Femur (tissue), 1 donor: ENCODE data around the gene GSTM1.
A peak's percentile ranks its signal among the peaks of the same experiment; 100 is the strongest.
"Not testable (repeated sequence)": the region's sequence is repeated elsewhere in the genome, so short reads cannot be mapped to it uniquely, and the experiment has no call there.

Source experiments
- DNase-seq: peaks from one replicate; pipeline ENCODE4 v3.0.0-alpha.2; 2017

The GSTM1 gene

GRCh38 chr1:109704173-109704572, 16.6 kb downstream of the GSTM1 start:
- DNase-seq: no peak

DNA sequence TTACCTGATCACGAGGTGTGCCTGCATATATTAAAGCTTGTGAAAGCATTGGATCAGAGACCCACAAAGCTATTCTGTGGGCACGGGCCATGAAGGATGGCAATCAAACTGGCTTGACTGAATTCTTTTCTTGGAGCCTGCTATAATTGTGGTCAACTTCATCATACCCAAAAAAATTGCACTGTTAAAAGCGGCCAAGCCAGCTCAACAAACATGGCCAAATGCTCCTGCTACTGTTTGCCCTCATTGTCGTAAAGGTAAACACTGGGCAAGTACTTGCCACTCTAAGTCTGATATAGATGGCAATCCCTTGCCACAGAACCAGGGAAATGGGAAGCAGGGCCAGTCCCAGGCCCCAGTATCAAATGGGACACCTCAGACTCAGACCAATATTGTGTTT, 17.8 kb downstream of the GSTM1 start:
- no peak for DNase-seq

GRCh38 chr1:109708949-109709348, 21.3 kb downstream of the GSTM1 start:
- DNase-seq: not testable (repeated sequence)

DNA sequence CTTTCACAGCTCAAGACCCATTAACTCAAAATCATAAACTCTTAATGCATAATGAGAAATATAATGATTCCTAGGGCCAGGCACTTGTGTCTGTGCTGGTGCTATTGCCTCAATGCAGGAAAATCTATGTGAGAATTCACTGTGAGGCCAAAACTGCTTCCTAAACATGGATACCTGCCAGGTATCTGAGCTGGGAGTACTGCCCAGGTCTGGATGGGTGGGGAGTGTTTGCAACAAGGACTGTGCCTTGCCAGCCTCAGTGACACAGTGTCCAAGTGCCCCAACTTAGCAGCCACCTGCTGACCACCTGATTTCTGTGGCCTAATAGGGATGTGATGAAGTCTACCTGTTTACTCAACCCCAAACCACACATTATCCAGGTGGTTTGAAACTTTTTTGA, 22.2 kb downstream of the GSTM1 start:
- not testable (repeated sequence) for DNase-seq

- DNase-seq: peak; percentile 62
These were observed 24.1 kb downstream of the GSTM1 start, which contains the start of gene GSTM5 for GRCh38 chr1:109711593-109712320. TSS of gene GSTM5 (plus strand) at chr1:109712251. CDS start at chr1:109712313, 62 bp downstream.

DNA sequence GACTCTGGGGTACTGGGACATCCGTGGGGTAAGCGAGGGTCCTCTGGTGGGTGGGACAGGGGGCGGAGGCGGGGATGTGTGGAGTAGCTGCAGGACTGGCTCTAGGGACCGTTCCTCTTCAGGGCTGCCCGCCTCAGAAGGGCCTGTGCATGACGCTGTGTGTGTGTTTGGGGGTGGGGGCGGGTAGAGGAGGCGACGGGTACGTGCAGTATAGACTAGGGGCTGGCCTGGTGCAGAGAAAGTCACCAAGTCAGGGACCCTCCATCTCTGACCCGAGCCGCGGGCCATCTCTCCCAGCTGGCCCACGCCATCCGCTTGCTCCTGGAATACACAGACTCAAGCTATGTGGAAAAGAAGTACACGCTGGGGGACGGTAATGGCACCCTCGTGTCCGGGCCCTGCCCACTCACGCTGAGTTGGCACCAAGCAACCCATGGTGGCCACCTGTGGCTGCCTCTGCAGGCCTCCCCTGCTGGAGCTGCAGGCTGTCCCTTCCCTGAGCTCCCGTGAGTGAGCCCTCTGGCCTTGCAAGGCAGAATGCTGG, 24.8 kb downstream of the GSTM1 start:
- no peak for DNase-seq

DNA sequence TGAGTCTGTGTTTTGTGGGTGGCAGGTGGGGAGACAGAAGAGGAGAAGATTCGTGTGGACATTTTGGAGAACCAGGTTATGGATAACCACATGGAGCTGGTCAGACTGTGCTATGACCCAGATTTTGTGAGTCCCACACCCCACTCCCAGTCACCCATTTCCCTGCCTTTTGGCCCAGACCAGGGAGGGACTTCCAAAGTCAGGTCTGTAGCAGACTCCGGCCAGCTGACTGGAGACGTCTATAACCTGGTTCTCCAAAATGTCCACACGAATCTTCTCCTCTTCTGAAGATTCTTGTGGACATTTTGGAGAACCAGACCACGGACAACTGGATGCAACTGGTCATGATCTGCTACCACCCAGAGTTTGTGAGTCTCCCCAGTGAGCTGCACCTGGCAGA, 26.0 kb downstream of the GSTM1 start:
- DNase-seq: no peak

DNA sequence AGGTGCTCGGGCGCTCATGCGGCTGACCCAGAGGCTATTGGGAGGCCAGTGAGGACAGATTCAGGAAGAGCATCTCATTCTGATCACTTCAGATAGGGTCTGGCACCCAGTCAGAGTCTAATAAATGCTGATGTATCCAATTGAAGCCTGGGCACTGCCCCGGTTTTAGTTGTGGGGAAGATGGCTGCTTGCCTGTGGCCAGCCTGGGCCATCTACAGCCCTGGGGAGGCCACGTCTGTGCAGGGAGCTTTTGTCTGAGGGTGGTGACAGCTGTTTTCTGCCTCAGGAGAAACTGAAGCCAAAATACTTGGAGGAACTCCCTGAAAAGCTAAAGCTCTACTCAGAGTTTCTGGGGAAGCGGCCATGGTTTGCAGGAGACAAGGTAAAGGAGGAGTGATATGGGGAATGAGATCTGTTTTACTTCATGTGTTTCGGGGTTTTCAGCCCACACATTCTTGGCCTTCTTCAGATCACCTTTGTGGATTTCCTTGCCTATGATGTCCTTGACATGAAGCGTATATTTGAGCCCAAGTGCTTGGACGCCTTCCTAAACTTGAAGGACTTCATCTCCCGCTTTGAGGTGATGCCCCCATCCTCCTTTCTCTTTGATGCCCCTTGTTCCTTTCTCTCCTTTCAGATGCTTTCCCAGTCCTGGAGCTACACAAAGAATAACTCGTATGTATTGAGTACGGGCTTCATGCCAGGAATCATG, 27.2 kb downstream of the GSTM1 start:
- no peak for DNase-seq

DNA sequence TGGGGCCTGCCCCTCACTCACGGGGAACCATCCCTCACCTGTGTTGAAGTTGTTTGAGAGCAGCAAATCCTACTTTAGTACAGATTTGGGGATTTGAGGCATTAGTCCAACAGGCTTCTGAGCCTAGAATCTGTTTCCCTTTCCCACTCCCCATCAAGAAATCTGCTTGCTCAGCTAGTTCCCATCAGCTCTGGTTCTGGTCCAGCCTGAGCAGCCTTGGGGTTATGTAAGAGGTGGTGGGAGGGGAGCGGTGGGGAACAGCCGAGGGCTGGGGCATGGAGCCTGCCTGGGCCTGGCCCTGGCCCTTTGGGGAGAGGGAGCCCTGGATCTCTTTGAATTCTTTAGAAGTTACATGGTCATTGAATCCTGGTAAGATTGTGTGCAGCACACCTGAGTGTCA, 28.5 kb downstream of the GSTM1 start:
- DNase-seq: no peak

DNA sequence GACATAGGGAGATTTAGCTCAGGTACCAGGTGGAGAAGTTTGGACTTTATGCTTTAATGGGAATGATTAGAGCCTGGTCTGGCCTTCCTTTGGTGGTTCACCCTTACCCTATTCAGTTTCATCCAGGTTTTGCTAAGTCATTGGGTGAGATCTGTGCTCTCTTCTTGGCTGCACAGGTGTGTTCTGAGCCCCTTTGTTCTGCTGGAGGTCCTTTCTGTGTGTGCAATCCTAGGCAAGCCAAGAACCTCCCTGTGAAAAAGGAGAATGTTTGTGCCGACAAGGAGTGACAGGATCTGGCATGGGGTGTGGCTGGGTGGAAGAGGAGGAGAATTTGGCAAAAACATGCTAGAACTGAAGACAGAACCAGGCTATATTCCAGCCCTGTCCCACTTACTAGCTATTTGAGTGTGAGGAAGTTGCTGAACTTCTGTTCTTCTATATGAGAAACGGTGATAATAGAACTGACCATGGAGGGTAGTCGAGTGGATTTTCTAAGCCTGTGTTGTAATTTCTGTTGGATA, 29.0 kb downstream of the GSTM1 start:
- DNase-seq: no peak

DNA sequence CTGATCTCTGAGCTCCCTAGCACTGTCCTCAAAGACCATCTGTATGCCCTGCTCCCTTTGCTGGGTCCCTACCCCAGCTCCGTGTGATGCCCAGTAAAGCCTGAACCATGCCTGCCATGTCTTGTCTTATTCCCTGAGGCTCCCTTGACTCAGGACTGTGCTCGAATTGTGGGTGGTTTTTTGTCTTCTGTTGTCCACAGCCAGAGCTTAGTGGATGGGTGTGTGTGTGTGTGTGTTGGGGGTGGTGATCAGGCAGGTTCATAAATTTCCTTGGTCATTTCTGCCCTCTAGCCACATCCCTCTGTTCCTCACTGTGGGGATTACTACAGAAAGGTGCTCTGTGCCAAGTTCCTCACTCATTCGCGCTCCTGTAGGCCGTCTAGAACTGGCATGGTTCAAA, 30.1 kb downstream of the GSTM1 start:
- DNase-seq: no peak

DNA sequence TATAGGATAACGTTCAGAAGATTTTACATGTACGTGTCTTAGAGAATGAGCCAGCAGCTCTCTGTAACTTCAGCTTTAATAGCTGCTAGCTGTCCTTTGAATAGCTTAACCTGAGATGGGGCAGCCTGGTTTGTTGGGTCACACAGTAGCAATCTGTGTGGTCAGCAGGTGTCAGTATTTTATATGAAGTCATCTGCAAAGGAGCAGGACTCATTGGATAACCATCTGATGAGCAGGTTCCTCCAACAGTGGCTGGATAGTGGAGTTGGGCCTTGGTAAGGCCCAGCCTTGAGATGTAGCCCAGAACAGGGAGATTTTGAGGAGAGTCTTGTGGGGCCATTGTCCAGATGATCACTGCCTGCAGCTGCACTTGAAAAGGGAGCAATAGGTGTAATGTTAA, 30.9 kb downstream of the GSTM1 start:
- no peak for DNase-seq

GRCh38 chr1:109719337-109719837, 31.8 kb downstream of the GSTM1 start:
- DNase-seq: no peak

DNA sequence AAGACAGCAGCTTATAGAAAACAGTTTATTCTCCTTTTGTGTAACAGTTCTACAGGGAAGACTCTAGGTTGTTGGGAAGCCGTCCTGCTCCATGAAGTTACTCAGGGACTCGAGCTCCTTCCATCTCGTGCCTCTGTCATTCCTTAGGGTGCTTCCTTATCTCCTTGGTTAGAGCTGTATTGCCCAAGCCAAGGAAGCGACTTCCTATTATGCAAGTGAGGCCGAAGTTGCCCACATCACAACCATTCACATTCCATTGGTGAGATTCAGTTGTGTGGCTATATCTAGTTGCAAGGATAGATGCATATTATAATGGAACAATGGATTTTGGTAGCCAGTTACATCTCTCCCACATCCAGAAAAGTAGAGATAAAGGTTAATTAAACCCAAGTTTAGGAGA, 33.4 kb downstream of the GSTM1 start:
- DNase-seq: no peak

GRCh38 chr1:109721971-109722370, 34.4 kb downstream of the GSTM1 start:
- no peak for DNase-seq

- no peak for DNase-seq
These were observed 35.5 kb downstream of the GSTM1 start for GRCh38 chr1:109722908-109723691.

DNA sequence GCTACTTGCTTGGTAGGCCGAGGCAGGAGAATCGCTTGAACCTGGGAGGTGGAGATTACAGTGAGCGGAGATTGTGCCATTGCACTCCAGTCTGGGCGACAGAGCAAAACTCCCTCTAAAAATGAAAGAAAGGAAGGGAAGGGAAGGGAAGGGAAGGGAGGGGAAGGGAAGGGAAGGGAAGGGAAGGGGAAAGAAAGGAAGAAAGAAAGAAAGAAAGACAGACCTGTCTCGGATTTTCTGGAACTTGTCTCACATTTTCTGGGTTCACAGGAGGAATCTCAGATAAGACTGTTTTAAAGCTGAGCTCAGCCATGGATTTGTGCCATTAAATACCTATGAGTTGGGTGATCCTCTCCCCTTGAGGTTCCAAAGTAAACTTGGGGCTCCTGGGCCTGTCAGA, 37.3 kb downstream of the GSTM1 start:
- no peak for DNase-seq

DNA sequence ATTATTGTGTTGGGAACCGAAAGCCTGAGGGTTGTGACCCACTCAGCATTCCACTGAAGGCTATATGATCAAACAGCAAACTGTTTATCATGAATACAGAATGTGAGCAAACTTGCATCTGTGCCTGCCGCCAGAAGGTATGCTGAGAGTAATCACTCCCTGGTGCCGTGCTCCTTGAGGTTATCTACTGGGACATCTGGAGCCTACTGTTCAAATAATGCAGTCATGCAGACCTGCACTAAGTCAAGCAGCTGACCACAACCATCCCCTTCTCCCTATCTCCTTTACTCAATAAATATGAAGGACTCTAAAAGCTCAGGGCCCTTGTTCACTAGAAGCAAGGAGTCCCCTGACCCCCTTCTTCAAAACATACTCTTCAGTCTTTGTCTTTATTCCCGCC, 37.9 kb downstream of the GSTM1 start:
- no peak for DNase-seq

DNA sequence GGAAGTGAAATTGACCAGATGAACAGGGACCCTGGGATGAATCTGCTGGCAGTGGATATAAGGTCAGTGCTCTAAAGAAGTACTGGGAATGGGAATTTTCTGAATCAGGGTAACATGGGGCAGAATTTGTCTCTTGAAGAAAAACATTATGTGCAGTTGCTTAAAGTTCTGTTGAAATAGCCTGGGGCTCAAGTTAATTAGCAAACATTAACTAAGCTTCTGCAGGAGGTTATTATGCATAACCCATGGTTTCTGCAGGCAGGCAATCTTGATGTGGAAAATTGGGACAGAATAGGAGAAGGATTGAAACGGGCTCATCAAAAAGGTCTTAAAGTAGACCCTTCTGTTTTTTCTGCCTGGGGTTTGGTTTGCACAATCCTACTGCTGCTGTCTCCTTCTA, 38.4 kb downstream of the GSTM1 start:
- no peak for DNase-seq

DNA sequence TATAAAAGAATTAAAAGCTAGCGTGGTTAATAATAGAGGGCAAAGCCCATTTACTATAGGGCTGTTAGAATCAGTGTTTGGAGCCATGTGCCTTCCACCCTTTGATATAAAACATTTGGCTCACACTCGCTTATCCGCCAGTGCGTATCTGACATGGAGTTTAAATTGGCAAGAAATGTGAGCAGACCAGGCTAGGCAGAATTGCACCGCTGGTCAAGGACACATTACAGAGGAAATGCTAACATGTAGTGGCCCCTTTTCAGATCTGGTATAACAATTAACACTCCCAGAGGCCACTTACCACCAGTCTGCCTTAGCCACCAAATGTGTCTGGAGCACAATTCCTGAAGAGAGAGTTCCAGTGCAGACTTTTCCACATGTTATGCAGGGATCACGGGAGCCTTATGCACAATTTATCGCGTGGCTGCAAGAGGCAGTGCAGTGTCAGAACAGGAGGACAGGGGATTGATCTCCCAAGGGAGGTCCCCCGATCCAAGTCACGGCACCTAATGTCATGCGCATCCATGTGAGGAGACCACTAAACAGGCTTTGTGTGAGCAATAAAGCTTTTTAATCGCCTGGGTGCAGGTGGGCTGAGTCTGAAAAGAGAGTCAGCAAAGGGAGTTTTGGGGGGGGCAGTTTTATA, 39.2 kb downstream of the GSTM1 start:
- DNase-seq: no peak

GRCh38 chr1:109728870-109729269, 41.3 kb downstream of the GSTM1 start:
- DNase-seq: no peak

GRCh38 chr1:109730666-109731065, 43.0 kb downstream of the GSTM1 start:
- DNase-seq: no peak
